ENCODE measurements around the gene NRG2.

- no peak for TF ChIP-seq POLR2AphosphoS5 (IDR thresholded peaks at IDR 0.05)
- no peak for TF ChIP-seq POLR2A (IDR thresholded peaks at IDR 0.05)
- TF ChIP-seq, protein P1, sequence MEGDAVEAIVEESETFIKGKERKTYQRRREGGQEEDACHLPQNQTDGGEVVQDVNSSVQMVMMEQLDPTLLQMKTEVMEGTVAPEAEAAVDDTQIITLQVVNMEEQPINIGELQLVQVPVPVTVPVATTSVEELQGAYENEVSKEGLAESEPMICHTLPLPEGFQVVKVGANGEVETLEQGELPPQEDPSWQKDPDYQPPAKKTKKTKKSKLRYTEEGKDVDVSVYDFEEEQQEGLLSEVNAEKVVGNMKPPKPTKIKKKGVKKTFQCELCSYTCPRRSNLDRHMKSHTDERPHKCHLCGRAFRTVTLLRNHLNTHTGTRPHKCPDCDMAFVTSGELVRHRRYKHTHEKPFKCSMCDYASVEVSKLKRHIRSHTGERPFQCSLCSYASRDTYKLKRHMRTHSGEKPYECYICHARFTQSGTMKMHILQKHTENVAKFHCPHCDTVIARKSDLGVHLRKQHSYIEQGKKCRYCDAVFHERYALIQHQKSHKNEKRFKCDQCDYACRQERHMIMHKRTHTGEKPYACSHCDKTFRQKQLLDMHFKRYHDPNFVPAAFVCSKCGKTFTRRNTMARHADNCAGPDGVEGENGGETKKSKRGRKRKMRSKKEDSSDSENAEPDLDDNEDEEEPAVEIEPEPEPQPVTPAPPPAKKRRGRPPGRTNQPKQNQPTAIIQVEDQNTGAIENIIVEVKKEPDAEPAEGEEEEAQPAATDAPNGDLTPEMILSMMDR (IDR thresholded peaks at IDR 0.05), result no peak
- TF ChIP-seq EP300 (IDR thresholded peaks at IDR 0.05), result no peak
Measured at GRCh38 chr5:140083120-140083519, 40.0 kb upstream of the NRG2 start.
